IPS DF 19.7 (cell line): ENCODE data around the gene CELF2.

Source experiments
- DNase-seq: peaks from one replicate; pipeline ENCODE4 v3.0.0-alpha.2; 2013; ENCODE audit warnings: low read depth, low spot score

Gene CELF2

GRCh38 chr10:11245510-11245909 is 227.8 kb downstream of the CELF2 start:
- DNase-seq = no peak

GRCh38 chr10:11245981-11246590 is 228.4 kb downstream of the CELF2 start:
- no peak for DNase-seq

DNA sequence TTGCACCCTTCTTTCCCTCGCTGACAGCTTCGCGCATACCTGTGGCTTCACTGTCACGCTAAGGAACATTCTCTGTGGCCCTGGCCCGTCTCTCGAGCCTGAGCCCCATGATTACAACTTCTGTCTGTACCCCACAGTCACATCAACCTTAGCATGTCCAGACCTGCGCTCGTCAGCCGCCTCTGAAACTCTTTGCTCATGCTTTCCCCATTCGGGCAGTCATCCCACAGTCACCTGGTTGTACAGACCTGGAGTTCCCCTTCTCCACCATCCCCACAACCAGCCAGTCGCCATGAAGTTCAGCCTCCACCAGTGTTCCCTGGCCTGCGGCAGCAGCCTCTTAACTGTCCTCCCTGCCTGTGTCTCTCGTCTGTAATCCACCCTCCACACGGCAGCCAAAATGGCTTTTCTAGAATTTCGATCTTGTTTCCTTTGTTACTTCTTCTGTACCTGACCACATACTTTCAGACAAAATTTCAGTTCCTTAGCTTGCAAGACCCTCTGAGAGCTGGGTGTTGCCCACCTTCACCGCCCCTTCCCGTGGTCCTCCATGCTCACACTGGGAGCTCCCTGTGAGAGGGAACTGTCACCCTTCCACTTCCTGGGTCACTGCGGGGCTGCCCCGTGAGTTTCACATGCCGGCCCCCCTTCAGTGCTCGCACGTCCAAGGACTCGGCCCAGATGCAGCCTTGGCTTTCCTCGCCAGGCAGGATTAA is 229.2 kb downstream of the CELF2 start:
- DNase-seq = no peak

DNA sequence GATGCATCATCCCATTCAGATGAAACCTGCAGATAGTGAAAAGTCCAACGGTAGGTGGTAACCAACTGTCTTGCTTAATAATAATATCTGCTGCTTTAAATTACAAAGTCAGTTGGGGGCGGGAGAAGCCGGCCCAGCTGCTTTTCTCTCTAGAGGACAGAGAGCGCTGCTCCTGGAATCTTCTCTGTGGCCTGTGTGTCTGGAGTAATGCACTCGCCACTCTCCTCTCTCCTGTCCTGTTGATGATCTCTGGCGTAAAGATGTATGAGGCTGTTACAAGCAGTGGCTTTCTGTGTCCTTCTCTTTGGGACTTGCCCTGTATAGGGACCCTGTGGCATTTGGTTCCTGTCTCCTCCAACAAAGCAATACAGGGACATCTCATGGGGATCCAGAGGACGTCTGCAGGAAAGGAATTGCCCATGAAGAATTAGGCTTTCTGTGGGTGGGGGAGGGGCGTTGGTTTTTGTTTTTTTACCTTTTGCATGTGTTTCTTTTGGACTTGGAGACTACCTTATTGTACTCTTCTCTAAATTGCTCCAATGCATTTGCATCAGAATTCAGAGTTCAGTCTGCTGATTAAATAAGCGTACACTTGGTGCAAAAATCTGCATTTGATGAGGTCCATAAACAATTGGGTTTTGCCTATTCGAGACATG is 231.6 kb downstream of the CELF2 start:
- DNase-seq = no peak

DNA sequence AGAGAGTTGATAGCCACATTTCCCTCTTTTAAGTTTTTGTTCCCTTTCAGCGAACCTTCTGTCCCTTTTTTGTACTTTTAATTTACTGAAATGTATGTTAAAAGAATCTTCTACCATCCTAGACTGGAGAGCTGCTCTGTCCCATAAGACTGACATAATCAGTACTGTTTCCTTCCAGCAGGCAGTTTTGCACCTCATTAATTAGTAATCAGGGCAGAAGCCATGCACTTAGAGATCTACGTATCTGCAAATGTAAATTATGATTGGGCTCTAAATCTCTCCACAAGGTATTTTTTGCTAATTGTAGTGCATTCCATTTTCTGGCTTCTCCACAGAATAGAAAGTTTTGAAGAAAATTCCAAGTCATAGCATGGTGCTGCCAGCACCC is 232.1 kb downstream of the CELF2 start:
- DNase-seq = no peak

- DNase-seq = no peak
Observed at GRCh38 chr10:11250304-11250703, 232.6 kb downstream of the CELF2 start.

GRCh38 chr10:11252887-11253286 is 235.2 kb downstream of the CELF2 start:
- no peak for DNase-seq

GRCh38 chr10:11253385-11254002 is 235.8 kb downstream of the CELF2 start:
- no peak for DNase-seq

GRCh38 chr10:11255156-11255555 is 237.5 kb downstream of the CELF2 start:
- DNase-seq = no peak

DNA sequence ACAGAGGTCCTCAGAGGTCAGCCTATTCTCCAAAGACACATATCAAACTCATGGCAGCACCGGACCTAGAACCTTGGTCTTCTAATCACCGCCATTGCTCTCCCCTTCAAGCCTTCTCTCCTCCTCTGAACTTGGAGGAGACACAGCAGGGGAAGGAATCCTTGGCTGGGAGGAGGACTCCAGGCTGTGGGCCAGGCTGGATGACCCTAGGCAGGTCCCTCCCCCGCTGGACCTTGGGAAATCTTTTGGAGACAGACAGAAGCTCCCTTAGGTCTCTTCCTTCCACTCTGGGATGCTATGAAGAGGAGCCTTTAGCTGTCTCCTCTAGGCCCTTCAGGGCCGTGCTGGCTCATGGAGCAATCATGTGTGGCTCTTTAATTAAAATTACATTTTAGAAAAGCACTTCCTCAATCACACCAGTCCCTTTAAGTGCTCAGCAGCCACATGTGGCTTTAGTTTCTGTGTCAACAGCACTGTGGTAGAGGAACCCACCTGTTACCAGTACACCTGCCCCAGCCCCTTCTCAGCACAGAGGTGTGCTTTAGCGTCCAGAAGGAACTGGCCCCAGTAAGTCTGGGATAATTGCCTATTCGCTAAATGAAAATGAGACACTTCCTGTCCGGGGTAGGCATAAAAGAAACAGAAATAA is 238.2 kb downstream of the CELF2 start:
- no peak for DNase-seq

- no peak for DNase-seq
Observed at GRCh38 chr10:11256896-11257295, 239.2 kb downstream of the CELF2 start.

DNA sequence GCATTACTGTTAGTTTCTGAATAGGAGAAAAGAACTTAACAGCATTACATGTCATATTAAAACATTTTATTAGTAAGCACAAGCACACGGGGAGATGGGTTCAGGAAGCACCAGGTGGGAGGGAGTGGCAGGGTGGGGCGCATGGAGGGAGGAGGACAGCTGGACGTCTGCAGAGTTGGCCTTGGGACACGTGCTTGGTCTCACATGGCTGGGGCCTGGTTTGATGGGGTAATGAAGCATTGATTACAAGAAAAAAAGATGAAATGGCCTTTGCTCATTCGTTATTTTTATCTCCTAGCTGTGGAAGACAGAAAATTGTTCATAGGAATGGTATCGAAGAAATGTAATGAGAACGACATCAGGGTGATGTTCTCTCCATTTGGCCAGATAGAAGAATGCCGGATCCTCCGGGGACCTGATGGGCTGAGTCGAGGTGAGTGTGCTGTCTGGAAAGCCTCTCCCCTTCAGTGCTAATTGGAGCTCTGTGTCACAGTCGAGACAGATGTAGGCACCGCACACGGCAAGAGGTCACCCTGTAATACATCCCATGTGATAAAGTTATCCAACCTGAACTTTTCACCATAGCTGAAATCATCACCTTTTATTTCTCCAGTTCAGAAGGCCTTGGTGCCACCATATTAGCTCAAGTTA is 239.9 kb downstream of the CELF2 start:
- no peak for DNase-seq

DNA sequence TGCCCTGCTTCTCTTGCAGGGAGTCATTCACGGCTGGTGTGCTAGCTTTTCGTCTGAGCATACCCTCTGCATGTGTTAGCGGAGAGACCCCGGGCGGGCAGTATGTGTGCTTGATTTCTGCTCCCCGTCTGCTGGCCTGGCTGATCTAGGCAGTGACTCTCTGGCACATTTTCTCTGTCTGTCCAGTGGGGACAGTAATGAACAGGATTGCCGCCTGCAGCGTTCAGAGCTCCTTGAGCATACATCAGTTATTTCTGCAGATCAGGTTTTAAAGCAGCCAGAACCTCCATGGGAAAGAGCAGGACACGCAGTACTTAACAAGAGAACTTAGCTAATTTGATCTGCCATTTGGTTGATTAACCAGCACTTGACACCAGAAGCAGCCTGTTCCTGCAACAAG is 242.5 kb downstream of the CELF2 start:
- DNase-seq = no peak

DNA sequence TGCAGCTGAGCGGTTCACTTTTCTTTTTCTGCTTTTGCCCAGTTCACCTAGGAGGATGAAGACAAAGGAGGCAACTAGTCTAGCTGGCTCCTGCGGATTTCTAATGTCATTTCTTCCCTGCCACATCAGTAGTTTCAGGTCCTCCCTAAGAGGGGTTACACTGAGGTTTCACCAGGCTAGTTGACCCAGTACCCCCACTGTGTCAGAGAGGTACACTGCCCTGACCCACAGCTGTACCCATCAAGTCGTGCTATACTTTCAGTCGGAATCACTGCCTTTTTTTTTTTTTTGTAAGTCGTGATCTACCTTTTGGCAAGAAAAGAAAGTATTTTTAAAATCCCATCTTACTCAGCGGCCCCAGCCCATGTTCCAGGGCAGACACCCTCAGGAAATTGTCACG is 243.5 kb downstream of the CELF2 start:
- DNase-seq = no peak

DNA sequence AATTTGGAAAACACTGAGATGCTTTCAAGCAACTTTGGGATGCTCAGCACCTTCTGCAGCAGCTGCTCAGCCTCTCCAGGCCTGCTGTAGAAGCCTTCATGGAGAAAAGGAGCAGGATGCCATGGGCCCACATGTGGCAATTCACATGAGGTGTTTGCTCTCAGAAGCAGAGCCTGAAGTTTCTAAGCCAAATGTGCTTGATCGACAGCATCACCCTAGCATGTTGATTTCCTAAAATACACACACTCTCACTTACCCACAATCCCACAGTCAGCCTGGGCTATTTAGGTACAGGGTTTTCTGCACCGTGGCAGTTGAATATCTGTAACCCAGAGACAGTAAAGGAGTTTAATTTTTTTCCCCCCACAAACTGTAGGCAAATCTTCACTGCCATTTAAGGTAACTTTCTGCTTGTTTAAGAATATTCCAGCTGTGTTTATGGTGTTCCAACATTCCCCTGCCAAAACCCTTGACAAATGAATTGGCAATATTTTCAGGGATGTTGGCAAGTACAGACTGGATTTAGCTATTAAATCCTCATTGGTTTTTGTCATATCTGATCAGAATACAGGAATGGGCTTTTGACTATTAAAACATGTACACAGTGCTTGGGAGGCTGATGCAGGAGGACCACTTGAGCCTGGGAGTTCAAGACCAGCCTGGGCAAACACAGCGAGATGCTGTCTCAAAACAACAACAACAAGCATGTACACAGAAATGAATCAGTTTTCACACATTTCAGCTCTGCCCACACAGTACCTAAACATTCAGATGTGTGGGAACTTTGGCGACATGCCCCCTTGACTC is 244.2 kb downstream of the CELF2 start:
- DNase-seq = no peak

DNA sequence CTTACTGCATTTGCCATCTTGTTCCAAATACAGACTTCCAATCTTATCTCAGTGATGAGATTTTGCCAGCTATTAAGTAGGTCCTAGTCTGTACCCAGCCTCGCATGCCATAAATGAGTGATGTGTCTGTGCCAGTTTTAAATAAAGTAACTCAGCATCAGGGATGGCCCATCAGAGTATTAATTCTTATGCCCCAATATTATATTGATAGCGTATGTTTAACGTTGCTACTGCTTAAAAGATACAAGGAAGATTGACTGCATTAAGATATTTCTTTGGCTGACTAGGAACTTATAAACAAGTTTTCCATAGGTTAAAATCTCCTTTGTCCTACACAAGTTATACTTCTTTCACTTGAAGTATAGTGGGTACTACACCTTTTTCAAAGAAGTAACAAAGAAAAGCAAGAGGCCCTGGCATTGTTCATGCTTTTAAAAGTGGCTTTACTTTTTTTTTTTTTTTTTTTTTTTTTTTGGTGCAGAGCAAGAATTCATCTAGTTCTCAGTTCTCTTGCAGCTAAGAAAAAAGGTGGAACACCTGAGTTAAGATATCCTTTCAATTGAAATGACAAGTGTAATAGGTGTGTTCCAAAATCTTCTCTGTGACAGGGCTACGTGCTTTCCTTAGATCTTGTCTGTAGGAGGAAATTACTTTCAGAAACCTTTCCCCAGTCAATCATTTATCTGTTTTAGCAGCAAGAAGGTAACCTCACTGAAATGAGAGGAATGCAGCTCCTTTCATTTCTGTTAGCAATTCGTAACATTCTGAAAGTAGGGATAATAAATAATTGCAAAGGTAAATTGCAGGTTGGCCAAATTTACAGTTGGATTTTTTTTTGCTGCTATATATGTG is 245.0 kb downstream of the CELF2 start:
- no peak for DNase-seq

- DNase-seq = no peak
Observed at GRCh38 chr10:11263767-11264166, 246.1 kb downstream of the CELF2 start.

DNA sequence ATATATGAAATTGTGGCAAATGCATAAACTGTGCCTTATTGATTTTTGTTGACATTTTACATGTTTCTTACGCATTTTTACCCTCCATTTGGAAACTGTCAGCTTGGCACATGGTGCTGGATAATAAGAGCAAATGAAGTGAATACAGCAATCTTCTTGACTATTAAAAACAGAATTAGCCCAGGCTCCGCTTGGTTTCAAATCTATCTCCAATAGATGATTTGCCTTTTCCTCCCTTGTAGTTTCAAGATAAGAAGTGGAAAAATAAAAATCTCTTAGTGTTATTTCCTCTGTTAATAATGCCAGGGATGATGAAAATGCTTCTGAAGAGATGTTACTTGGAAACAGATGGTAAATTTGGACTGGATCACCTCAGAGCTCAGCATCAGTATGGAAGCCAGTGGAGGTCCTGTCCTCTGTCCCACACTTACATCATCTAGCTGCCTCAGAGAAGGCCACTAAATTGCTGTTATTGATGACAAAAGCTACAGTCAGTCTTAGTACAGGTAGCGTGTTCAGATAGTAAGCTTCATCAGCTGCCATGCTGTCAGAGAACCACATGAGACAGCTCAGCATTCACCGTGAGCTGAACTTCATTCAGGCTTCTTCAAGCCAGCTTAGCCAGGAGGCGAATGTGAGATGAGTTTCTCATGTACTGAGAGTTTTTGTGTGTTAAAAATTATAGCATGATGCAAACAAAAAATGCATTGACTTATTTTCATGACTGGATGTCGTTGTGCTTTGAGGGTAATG is 246.8 kb downstream of the CELF2 start:
- no peak for DNase-seq

DNA sequence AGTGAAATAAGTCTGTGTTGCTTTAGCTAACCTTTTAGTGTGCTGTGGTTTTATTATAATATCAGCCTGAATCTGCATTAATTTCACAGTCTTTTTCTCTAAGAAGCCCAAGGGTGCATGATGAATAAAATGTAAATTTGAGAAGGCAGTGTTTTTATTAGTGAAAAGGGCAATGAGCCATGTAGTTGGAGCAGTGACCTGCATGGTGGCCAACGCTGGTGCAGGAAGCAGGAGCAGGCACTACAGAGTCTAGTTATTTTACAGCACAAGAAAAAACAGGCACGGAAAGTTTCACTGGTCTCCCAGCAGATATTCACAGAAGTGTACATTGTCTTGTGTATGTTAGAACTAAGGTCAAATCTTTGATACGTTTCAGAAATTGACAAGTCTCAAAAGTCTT is 247.8 kb downstream of the CELF2 start:
- DNase-seq = no peak
